H1 (cell line): ENCODE data around the gene E2F3. TPM values are rescaled to one million over a fixed set of nuclear protein-coding genes. Genes with fewer than 3 reads are reported as not detected.

Experiments
- POLR2AphosphoS5 ChIP-seq: IDR thresholded peaks from 2 replicates; pipeline ENCODE4 v1.6.1; 2011; ENCODE audit warnings: low read depth, low read length
- TBP ChIP-seq: IDR thresholded peaks from 2 replicates; pipeline ENCODE4 v1.6.1; 2011; ENCODE audit warnings: low read depth, low read length, improper control_type of control experiment
- polyA plus RNA-seq, 7 experiments: library from polyadenylated mRNA; depleted of rRNA in 3 of 7; stranded (reverse) in 5 of 7; unstranded in 2 of 7; fragments of >200 nt in 5 of 7; fragments of 200-250 nt in 2 of 7; gene quantifications; 1 replicate in 5 of 7; 2 replicates in 1 of 7; 4 replicates in 1 of 7; pipeline versions ENCODE4 v1.2.1 to v1.2.3, GENCODE V29; 2011 to 2013; ENCODE audit warnings: missing spikeins in 2 of 7, mixed read lengths in 2 of 7
- total RNA-seq: library from RNA; stranded (reverse); fragmentation: NEBNext Ultra II Directional; extraction: Animal tissue kit (Norgen Biotek cat#: 25700); gene quantifications from 2 replicates; pipeline ENCODE4 v1.2.1, GENCODE V29; 2021

E2F3 gene
- total and polyA plus RNA-seq, 2 of the 8 experiments (the other 6 are each of a cell fraction or from before 2014, with no cell fraction given), result 14.9 to 42.2 TPM

DNA sequence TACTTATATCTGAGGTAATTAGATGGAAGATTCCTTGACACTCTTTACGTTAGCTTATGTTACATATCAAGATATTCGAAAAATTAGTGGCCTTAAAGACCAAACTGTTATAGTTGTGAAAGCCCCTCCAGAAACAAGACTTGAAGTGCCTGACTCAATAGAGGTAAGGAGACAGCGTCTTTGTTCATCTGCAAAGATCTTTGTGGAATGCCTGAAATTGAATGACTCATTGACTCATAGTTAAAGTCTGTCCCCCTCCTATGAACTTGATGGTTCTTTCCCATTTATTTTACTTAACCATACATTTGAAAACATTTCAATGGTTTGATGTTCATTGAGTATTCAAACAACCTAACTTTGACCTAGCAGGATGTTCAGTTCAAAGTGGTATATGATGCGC is 85.0 kb downstream of the E2F3 start (continued):
- no peak for TF ChIP-seq POLR2AphosphoS5
- no peak for TF ChIP-seq TBP
- TF ChIP-seq, all 59 proteins: peak for 0
